H1 (cell line): ENCODE results near the gene MAGEA1. TPM values are rescaled to one million over a fixed set of nuclear protein-coding genes. Genes with fewer than 3 reads are reported as not detected.

ENCODE experiments used
- CTCF ChIA-PET: fragments of 300-600 bp; sonication (Branson Sonifier 250); formaldehyde crosslinking; loops from one replicate; lab custom pipeline; 2021; ENCODE audit not compliant: partially characterized antibody; lab: Charles Lee
- POLR2A ChIA-PET: fragments of 300-600 bp; sonication (Branson Sonifier 250); formaldehyde crosslinking; loops from one replicate; lab custom pipeline; 2021; ENCODE audit warnings: inconsistent platforms; ENCODE audit not compliant: partially characterized antibody; lab: Charles Lee
- DNase-seq, 2 experiments: peaks; one replicate each; pipeline versions ENCODE4 v3.0.0 to v3.0.0-alpha.2; 2010 to 2022; ENCODE audit warnings: low spot score in 2 of 2, low read depth in 1 of 2, mixed read lengths in 1 of 2
- FAIRE-seq: peaks from 2 replicates; lab custom pipeline; 2011; peaks lifted over from hg19 to GRCh38; lab: Jason Lieb, UNC
- H2AFZ ChIP-seq: 2 replicates; pipeline ENCODE4 v1.8.1; 2012; ENCODE audit warnings: low read length, inconsistent platforms
- H2AK5ac ChIP-seq: 2 replicates; pipeline ENCODE4 v1.6.1; 2013; ENCODE audit warnings: low read depth, low read length
- H2BK120ac ChIP-seq: replicated peaks from 2 replicates; pipeline ENCODE3; 2013; ENCODE audit warnings: low read depth, low read length, inconsistent platforms
- H2BK12ac ChIP-seq: 2 replicates; pipeline ENCODE4 v1.6.1; 2013; ENCODE audit warnings: low read depth, low read length
- H2BK15ac ChIP-seq: 2 replicates; pipeline ENCODE4 v1.6.1; 2013; ENCODE audit warnings: low read length
- H2BK20ac ChIP-seq: 2 replicates; pipeline ENCODE4 v1.6.1; 2013; ENCODE audit warnings: low read length
- H2BK5ac ChIP-seq: 2 replicates; pipeline ENCODE4 v1.6.1; 2013; ENCODE audit warnings: low read depth, low read length
- H3K14ac ChIP-seq: 2 replicates; pipeline ENCODE4 v1.6.1; 2013; ENCODE audit warnings: inconsistent platforms; ENCODE audit not compliant: insufficient read length
- H3K18ac ChIP-seq: 2 replicates; pipeline ENCODE4 v1.6.1; 2013; ENCODE audit warnings: low read length; ENCODE audit errors: extremely low read depth
- H3K23ac ChIP-seq: 2 replicates; pipeline ENCODE4 v1.6.1; 2013; ENCODE audit warnings: inconsistent platforms; ENCODE audit not compliant: insufficient read length
- H3K23me2 ChIP-seq: 2 replicates; pipeline ENCODE4 v1.6.1; 2013; ENCODE audit warnings: low read depth, low read length
- H3K27ac ChIP-seq: 2 replicates; pipeline ENCODE4 v1.6.1; 2011; ENCODE audit warnings: low read depth, low read length, inconsistent platforms
- H3K27me3 ChIP-seq, 4 experiments: replicated peaks in 1 of 4; 1 replicate in 1 of 4; 2 replicates in 3 of 4; pipeline versions ENCODE4 v1.6.1 to v1.8.1; 2011 to 2013; ENCODE audit warnings: low read length in 3 of 4, mild to moderate bottlenecking in 3 of 4, inconsistent platforms in 2 of 4, mixed read lengths in 2 of 4, moderate library complexity in 1 of 4; ENCODE audit not compliant: control insufficient read depth in 3 of 4, insufficient read depth in 3 of 4; ENCODE audit errors: extremely low read depth in 1 of 4
- H3K36me3 ChIP-seq, 4 experiments: 2 replicates each; pipeline versions ENCODE4 v1.6.1 to v1.8.1; 2011 to 2013; ENCODE audit warnings: mild to moderate bottlenecking in 4 of 4, low read length in 3 of 4, moderate library complexity in 2 of 4, control low read depth in 1 of 4, inconsistent platforms in 1 of 4; ENCODE audit not compliant: insufficient read depth in 4 of 4, control insufficient read depth in 2 of 4
- H3K4ac ChIP-seq: replicated peaks from 2 replicates; pipeline ENCODE3; 2013; ENCODE audit warnings: low read length, low read depth, mixed read lengths, inconsistent platforms; ENCODE audit not compliant: insufficient read length
- H3K4me1 ChIP-seq, 4 experiments: replicated peaks in 1 of 4; 1 replicate in 1 of 4; 2 replicates in 3 of 4; pipeline versions ENCODE4 v1.6.1 to v1.8.1; 2011 to 2013; ENCODE audit warnings: low read length in 3 of 4, inconsistent platforms in 2 of 4, mixed read lengths in 1 of 4; ENCODE audit not compliant: insufficient read depth in 4 of 4, control insufficient read depth in 3 of 4
- H3K4me2 ChIP-seq, 2 experiments: 2 replicates each; pipeline versions ENCODE4 v1.6.1 to v1.8.1; 2011 to 2013; ENCODE audit warnings: low read depth in 2 of 2, low read length in 2 of 2, control low read depth in 1 of 2, inconsistent platforms in 1 of 2, mild to moderate bottlenecking in 1 of 2; ENCODE audit not compliant: insufficient read depth in 1 of 2
- H3K4me3 ChIP-seq, 4 experiments: fragments of 200-600, 300-600 bp in 1 of 4; sonication (generic), shearing (Covaris generic), sonication (Bioruptor Twin) in 1 of 4; 2 replicates each; pipeline versions ENCODE4 v1.5.1 to v1.8.1; 2011 to 2016; ENCODE audit warnings: low read length in 4 of 4, low read depth in 3 of 4, control low read depth in 2 of 4, inconsistent platforms in 2 of 4, mild to moderate bottlenecking in 2 of 4, mixed read lengths in 1 of 4, moderate library complexity in 1 of 4; ENCODE audit not compliant: insufficient read depth in 2 of 4; ENCODE audit errors: extremely low read depth in 1 of 4
- H3K56ac ChIP-seq: replicated peaks from 2 replicates; pipeline ENCODE3; 2013; ENCODE audit warnings: low read depth, mild to moderate bottlenecking, mixed read lengths, low read length, inconsistent platforms; ENCODE audit not compliant: insufficient read length
- H3K79me1 ChIP-seq: 2 replicates; pipeline ENCODE4 v1.6.1; 2013; ENCODE audit warnings: low read depth, low read length, control low read depth
- H3K79me2 ChIP-seq, 2 experiments: 2 replicates each; pipeline versions ENCODE4 v1.6.1 to v1.8.1; 2012 to 2013; ENCODE audit warnings: low read length in 2 of 2, mild to moderate bottlenecking in 2 of 2, inconsistent platforms in 1 of 2; ENCODE audit not compliant: insufficient read depth in 2 of 2, control insufficient read depth in 1 of 2
- H3K9ac ChIP-seq, 4 experiments: replicated peaks in 1 of 4; 1 replicate in 1 of 4; 2 replicates in 3 of 4; pipeline versions ENCODE4 v1.6.1 to v1.8.1; 2011 to 2013; ENCODE audit warnings: low read depth in 3 of 4, low read length in 3 of 4, control low read depth in 2 of 4, mild to moderate bottlenecking in 2 of 4, moderate library complexity in 2 of 4, inconsistent platforms in 1 of 4; ENCODE audit errors: extremely low read depth in 1 of 4
- H3K9me3 ChIP-seq, 2 experiments: 2 replicates each; pipeline versions ENCODE4 v1.6.1 to v1.8.1; 2012 to 2013; ENCODE audit warnings: mild to moderate bottlenecking in 2 of 2, moderate library complexity in 2 of 2, control low read depth in 1 of 2, inconsistent platforms in 1 of 2, low read depth in 1 of 2, low read length in 1 of 2, mixed read lengths in 1 of 2; ENCODE audit not compliant: insufficient read depth in 2 of 2
- H4K20me1 ChIP-seq, 2 experiments: replicated peaks in 1 of 2; 2 replicates each; pipeline versions ENCODE3 to v1.8.1; 2011 to 2013; ENCODE audit warnings: inconsistent platforms in 2 of 2, low read length in 2 of 2, mild to moderate bottlenecking in 1 of 2; ENCODE audit not compliant: insufficient read depth in 2 of 2, control insufficient read depth in 1 of 2
- H4K5ac ChIP-seq: 2 replicates; pipeline ENCODE4 v1.6.1; 2013; ENCODE audit warnings: low read length, low read depth, mixed read lengths, inconsistent platforms; ENCODE audit not compliant: insufficient read length
- H4K8ac ChIP-seq: 2 replicates; pipeline ENCODE4 v1.8.0; 2013; ENCODE audit warnings: mild to moderate bottlenecking, moderate library complexity, low read length, inconsistent platforms; ENCODE audit not compliant: insufficient read depth; ENCODE audit errors: extremely low read depth
- H4K91ac ChIP-seq: replicated peaks from 2 replicates; pipeline ENCODE3; 2013; ENCODE audit warnings: low read length, mixed read lengths, inconsistent platforms; ENCODE audit not compliant: insufficient read length
- HDAC6 ChIP-seq: IDR thresholded peaks from one replicate; pipeline ENCODE4 v1.7.1; 2012; ENCODE audit warnings: low read depth, mild to moderate bottlenecking, inconsistent platforms, low read length, moderate library complexity
- KDM1A ChIP-seq: fragments of 200-600, 300-600 bp; sonication (generic); IDR thresholded peaks from 2 replicates; pipeline ENCODE4 v1.7.1; 2016; ENCODE audit warnings: mild to moderate bottlenecking, low read length, borderline replicate concordance
- WGBS, 2 experiments: shearing (Covaris generic) in 1 of 2; methylation state at CpG; one replicate each; pipeline versions ENCODE4 v1.1.6 to v1.1.7; 2013 to 2015; ENCODE audit warnings: low lambda C conversion rate in 2 of 2, mixed read lengths in 2 of 2, inconsistent platforms in 1 of 2, low coverage in 1 of 2, missing lambda C conversion rate in 1 of 2; ENCODE audit not compliant: insufficient replicate concordance in 2 of 2, insufficient coverage in 1 of 2, insufficient read length in 1 of 2; ENCODE audit errors: extremely low coverage in 1 of 2, missing lambda C conversion rate in 1 of 2; 5-methylcytosine and 5-hydroxymethylcytosine counted together
- polyA plus RNA-seq, 7 experiments: library from polyadenylated mRNA; depleted of rRNA in 3 of 7; stranded (reverse) in 5 of 7; unstranded in 2 of 7; fragments of >200 nt in 5 of 7; fragments of 200-250 nt in 2 of 7; gene quantifications; 1 replicate in 5 of 7; 2 replicates in 1 of 7; 4 replicates in 1 of 7; pipeline versions ENCODE4 v1.2.1 to v1.2.3, GENCODE V29; 2011 to 2013; ENCODE audit warnings: missing spikeins in 2 of 7, mixed read lengths in 2 of 7
- total RNA-seq: library from RNA; stranded (reverse); fragmentation: NEBNext Ultra II Directional; extraction: Animal tissue kit (Norgen Biotek cat#: 25700); gene quantifications from 2 replicates; pipeline ENCODE4 v1.2.1, GENCODE V29; 2021

Gene MAGEA1
- total and polyA plus RNA-seq, 2 of the 8 experiments (the other 6 are each of a cell fraction or from before 2014, with no cell fraction given) = not detected

GRCh38 chrX:153214934-153215333 lies 35.9 kb downstream of the MAGEA1 start:
- Histone ChIP-seq H3K18ac (no peak overlapping the region), H2BK5ac (no peak overlapping the region), H2AK5ac (no peak overlapping the region), H3K79me2 (no peaks in the 10 kb centered on the region), H3K14ac (no peak overlapping the region), H3K4me2 (no peak overlapping the region), H2BK120ac (no peak overlapping the region), H2BK20ac (no peak overlapping the region), H3K9ac (no peak overlapping the region), H2AFZ (no peak overlapping the region), H2BK12ac (no peak overlapping the region), H4K91ac (no peak overlapping the region), H3K23ac (no peak overlapping the region), H3K36me3 (no peaks in the 10 kb centered on the region), H3K27ac (no peak overlapping the region), H2BK15ac (no peak overlapping the region), H4K8ac (no peak overlapping the region), H4K5ac (no peak overlapping the region), H3K56ac (no peak overlapping the region), H3K79me1 (no peaks in the 10 kb centered on the region), H3K4me3 (no peak overlapping the region), H3K27me3 (no peaks in the 10 kb centered on the region), H3K23me2 (no peaks in the 10 kb centered on the region), H3K4me1 (no peaks in the 10 kb centered on the region), H3K4ac (no peak overlapping the region), H4K20me1 (no peaks in the 10 kb centered on the region), H3K9me3 (no peaks in the 10 kb centered on the region)
- DNase-seq (no peak), FAIRE-seq (no peak)
- WGBS, 2 experiments = 83% methylated on average over 2 of the region's 2 CpGs; no CpG with 5 or more reads in 1 of the 2 experiments
- ChIA-PET CTCF (no interaction called here), POLR2A (no interaction called here)
- no peak for TF ChIP-seq KDM1A
- no peak for TF ChIP-seq HDAC6
